NCI-H1417 (cell line): ENCODE results near the gene MPPED2.

Source experiments
- DNase-seq, 3 experiments: peaks; one replicate each; lab custom pipeline; 2025; lab: John Stamatoyannopoulos, UW

MPPED2 gene

GRCh38 chr11:30453705-30454104 lies 132.4 kb downstream of the MPPED2 start:
- peak in 1 of 3 experiments; percentile 67 for DNase-seq

GRCh38 chr11:30452842-30453241 lies 133.3 kb downstream of the MPPED2 start:
- no peak for DNase-seq

GRCh38 chr11:30452114-30452513 lies 134.0 kb downstream of the MPPED2 start:
- DNase-seq, result no peak

- DNase-seq, result no peak
These were observed 134.5 kb downstream of the MPPED2 start for GRCh38 chr11:30451626-30452025.

GRCh38 chr11:30451167-30451566 lies 135.0 kb downstream of the MPPED2 start:
- DNase-seq, result no peak

GRCh38 chr11:30447058-30447640 lies 139.0 kb downstream of the MPPED2 start:
- peak in 2 of 3 experiments; percentile 7 to 57 for DNase-seq

GRCh38 chr11:30446520-30446919 lies 139.6 kb downstream of the MPPED2 start:
- peak in 2 of 3 experiments; percentile 21 to 87 for DNase-seq

GRCh38 chr11:30445056-30445455 lies 141.1 kb downstream of the MPPED2 start:
- no peak for DNase-seq

GRCh38 chr11:30440510-30440909 lies 145.6 kb downstream of the MPPED2 start:
- no peak for DNase-seq

GRCh38 chr11:30436801-30437200 lies 149.4 kb downstream of the MPPED2 start:
- no peak for DNase-seq

- DNase-seq, result no peak
These were observed 150.7 kb downstream of the MPPED2 start for GRCh38 chr11:30435488-30435887.

GRCh38 chr11:30434901-30435300 lies 151.3 kb downstream of the MPPED2 start:
- DNase-seq, result no peak

GRCh38 chr11:30433831-30434230 lies 152.3 kb downstream of the MPPED2 start:
- no peak for DNase-seq

- DNase-seq, result no peak
These were observed 153.4 kb downstream of the MPPED2 start for GRCh38 chr11:30432716-30433115.

GRCh38 chr11:30432178-30432577 lies 154.0 kb downstream of the MPPED2 start:
- no peak for DNase-seq

- no peak for DNase-seq
These were observed 154.9 kb downstream of the MPPED2 start for GRCh38 chr11:30431127-30431814.

GRCh38 chr11:30429550-30429949 lies 156.6 kb downstream of the MPPED2 start:
- DNase-seq, result no peak

GRCh38 chr11:30426781-30427180 lies 159.4 kb downstream of the MPPED2 start:
- DNase-seq, result no peak

- DNase-seq, result no peak
These were observed 161.3 kb downstream of the MPPED2 start for GRCh38 chr11:30424844-30425243.

GRCh38 chr11:30424321-30424720 lies 161.8 kb downstream of the MPPED2 start:
- DNase-seq, result no peak

GRCh38 chr11:30423886-30424285 lies 162.3 kb downstream of the MPPED2 start:
- no peak for DNase-seq

GRCh38 chr11:30423279-30423648 lies 162.9 kb downstream of the MPPED2 start:
- no peak for DNase-seq

- DNase-seq, result peak in 2 of 3 experiments; percentile 7 to 45
These were observed 163.5 kb downstream of the MPPED2 start for GRCh38 chr11:30422447-30423278.
